Right hindlimb (tissue), 1 donor: ENCODE data around the gene EHD2.
"Not testable (repeated sequence)": the region's sequence is repeated elsewhere in the genome, so short reads cannot be mapped to it uniquely, and the experiment has no call there.

Experiments used
- DNase-seq: peaks from one replicate; pipeline ENCODE4 v3.0.0-alpha.2; 2018

Gene EHD2

DNA sequence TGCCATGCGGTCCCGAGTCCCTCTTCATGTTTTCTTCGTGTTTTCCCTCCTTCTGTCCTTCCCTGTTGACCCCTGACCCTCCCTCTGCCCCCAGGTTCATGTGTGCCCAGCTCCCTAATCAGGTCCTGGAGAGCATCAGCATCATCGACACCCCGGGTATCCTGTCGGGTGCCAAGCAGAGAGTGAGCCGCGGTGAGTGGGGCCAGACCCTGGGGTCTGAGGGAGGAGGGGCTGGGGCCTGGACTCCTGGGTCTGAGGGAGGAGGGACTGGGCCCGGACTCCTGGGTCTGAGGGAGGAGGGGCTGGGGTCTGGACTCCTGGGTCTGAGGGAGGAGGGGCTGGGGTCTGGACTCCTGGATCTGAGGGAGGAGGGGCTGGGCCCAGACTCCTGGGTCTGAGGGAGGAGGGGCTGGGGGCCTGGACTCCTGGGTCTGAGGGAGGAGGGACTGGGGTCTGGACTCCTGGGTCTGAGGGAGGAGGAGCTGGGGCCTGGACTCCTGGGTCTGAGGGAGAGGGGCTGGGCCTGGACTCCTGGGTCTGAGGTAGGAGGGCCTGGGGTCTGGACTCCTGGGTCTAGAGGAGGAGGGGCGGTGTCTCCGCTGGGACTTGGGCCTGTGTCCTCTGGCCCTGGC is 5.3 kb downstream of the EHD2 start:
- DNase-seq = peak; percentile 21

DNA sequence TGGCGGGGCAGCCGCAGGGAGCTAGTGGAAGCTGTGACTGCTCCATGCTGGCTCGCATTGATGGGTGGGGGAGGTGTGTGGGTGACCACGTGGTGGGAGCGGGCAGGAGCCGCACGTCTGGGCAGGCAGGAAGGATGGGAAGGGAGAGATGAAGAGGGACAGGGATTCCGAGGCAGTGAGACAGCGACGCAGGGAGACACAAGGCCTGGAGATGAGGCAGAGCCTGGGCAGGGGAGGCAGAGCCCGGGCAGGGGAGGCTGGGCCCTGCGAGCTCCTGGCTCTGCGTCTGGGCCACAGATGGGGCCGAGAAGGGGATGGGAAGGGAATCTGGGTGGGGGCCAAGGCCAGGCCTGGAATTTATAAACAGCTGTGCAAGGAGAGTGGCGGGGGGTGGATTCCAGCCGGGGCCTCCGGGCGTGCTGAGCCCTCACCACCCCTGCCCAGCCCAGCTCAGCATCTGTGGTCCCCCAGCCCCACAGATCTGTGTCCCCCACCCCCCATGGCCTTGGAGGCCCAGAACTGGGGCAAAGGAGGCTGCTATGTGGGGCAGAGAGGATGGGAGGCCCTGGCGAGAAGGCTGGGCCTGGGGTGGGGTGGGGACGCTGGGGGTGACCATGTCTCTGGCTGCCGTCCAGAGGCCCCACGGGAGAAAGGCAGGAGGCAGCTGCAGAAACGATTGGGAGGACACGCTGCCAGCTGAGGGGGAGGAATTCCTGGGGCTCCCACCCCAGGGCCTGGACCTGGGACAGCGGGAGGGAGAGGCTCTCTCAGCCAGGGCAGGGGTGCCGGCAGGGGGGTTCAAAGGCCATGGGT is 6.0 kb downstream of the EHD2 start:
- DNase-seq = peak; percentile 98

DNA sequence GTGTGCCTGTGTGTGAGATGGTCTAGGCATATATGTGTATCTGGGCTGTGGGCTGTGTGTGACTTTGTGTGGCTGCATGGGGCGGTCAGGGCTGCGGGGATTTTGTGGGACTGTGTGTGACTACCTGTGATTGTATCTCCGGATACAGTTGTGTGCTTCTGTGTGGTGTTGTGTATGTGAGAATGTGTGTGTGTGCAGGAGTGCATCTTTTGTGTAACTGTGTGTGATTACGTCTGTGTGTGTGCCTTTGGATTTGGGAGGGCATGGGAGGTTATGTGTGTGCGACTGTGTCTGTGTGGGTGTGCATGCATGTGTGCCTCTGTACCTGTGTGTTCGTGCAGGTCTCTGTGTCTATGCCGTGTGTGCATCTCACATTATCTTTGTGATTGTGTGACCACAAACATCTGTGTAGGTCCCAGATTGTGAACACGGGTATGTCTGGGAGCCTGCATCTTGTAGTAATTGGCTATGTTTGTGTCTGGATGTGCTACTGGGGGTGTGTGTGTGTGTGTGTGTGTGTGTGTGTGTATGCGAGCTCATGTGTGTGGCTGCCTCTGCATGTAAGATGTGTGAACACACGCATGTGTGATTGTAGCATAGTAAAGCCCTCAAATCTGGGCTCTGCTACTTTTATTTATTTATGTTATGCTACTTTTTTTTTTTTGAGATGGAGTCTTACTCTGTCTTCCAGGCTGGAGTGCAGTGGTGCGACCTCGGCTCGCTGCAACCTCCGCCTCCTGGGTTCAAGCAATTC is 7.6 kb downstream of the EHD2 start:
- no peak for DNase-seq

DNA sequence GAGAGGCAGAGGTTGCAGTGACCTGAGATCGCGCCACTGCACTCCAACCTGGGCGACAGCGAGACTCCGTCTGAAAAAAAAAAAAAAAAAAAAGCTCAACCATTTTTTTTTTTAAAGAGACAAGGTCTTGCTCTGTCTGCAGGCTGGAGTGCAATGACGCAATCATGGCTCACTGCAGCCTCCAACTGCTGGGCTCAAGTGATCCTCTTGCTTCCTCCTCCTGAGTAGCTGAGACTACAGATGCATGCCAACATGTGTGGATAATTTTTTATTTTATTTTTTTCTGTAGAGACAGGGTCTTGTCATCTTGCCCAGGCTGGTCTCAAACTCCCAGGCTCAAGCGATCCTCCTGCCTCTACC is 10.3 kb downstream of the EHD2 start:
- peak; percentile 75 for DNase-seq

DNA sequence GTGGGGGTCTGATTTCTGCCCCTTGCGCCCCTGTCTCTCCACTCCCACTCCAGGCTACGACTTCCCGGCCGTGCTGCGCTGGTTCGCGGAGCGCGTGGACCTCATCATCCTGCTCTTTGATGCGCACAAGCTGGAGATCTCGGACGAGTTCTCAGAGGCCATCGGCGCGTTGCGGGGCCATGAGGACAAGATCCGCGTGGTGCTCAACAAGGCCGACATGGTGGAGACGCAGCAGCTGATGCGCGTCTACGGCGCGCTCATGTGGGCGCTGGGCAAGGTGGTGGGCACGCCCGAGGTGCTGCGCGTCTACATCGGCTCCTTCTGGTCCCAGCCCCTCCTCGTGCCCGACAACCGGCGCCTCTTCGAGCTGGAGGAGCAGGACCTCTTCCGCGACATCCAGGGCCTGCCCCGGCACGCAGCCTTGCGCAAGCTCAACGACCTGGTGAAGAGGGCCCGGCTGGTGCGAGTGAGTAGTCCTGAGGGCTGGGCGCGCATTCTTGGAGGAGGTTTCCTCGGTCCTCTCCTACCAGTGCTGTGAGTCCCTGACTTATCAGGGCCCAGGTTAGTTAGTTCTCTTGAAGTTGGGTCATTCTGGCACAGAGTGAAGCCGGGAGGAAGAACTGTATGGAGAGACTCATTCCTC is 12.7 kb downstream of the EHD2 start:
- DNase-seq = no peak

DNA sequence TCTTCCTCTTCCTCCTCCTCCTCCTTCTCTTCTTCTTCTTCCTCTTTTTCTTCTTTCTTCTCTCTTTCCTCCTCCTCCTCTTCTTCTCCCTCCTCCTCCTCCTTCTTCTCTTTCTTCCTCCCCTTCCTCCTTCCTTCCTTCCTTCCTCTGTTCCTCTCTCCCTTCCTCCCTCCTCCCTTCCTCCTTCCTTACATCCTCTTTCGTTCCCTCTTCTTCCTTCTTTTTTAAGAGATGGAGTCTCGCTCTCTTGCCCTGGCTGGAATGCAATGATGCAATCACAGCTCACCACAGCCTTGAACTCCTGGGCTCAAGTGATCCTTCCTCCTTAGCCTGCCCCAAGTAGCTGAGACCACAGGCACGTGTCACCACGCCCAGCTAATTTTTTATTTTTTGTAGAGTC is 13.2 kb downstream of the EHD2 start:
- DNase-seq = no peak

DNA sequence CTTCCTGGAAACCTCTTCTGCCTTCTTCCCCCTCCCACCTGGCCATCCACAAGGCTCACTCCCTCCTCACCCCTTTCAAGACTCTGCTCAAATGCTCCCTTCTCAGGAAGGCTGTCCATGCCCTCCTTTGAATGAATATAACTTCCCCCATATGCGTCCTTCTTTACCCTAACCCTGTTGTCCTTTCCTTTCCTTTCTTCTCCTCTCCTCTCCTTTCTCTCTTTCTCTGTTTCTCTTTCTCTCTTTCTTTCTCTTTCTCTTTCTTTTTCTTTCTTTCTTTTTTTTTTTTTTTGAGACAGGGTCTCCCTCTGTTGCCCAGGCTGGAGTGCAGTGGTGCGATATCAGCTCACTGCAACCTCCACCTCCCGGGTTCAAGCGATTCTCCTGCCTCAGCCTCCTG is 15.1 kb downstream of the EHD2 start:
- not testable (repeated sequence) for DNase-seq

DNA sequence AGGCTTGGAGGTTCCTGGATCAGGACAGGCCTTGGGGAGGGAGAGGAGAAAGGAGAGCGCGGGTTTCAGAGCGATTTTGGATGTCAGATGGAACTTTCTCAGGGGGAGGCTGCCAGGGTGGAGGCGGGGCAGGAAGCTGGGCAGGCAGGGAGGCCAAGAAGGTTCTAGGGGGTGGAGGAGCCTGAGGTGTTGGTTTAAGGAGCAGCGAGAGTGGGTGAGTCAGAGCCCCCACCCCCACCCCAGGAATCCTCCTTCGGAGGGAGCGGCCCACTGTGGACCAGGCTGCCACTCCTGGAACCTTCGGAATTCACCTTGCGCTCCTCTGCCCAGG is 16.2 kb downstream of the EHD2 start:
- DNase-seq = peak; percentile 84

DNA sequence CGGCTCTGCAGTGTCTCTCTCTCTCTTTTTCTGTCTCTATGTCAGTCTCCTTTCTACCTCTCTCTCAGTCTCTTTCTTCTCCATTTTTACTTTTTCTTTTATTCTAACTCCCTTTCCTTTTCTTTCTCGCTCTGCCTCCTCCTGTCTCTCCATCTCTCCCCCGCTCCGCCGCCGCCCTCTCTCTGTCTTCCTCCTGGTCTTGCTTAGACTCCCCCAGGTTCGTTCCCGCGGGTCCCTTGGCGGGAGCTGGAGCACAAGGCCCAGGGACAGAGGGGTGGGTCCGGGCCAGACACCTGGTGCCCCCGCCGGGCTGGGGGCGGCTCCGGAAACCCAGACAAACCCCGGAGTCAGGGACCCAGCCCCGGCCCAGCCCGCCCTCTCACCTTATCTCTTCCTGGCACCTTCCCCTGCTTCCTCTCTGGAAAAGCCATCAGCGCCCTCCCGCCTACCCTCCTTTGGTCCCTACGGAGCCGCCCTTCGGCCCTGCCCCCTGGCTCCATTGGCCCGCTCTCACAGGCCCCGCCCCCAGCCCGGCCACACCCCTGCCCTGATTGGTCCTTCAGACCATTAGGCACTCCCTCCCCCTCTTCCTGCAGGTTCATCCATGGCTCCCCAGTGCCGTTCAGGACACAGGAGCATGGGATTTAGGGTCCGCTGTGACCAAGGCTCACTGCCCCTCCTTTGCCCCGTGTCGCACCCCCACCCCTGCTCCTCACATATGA is 16.7 kb downstream of the EHD2 start:
- peak; percentile 55 for DNase-seq

DNA sequence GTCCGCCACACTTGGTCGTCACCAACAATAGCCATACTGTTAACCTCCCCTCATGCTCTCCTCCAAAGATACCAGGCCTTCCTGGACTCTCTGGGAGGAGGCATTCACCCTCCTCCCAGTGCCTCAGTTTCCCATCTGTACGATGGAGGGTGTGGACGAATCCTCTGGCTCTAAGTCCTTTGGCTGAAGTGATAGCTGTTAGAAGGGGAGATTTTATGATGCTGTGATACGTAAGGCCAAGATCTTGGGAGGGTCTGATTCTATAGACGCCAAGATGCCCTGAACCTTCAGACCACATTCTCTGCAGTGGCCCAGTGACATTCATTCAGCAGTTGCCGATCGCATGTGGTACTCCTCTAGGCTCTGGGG is 17.3 kb downstream of the EHD2 start:
- DNase-seq = no peak

DNA sequence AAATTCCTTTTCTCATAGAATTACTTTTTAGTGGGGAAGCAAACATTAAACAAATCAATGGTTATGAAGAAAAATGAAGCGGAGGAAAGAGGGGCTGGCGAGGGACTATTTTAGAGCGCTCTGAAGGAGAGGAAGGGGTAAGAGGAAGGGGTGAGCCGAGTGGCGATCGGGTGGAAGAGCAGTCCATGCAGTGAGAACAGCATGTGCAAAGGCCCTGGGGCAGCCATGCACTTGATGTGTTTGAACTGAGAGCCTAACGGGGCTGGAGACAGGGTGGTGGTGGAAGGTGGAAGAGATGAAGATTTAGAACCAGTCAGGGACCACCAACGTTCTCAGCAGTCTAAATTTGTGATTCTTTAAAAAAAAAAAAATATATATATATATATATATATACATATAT is 17.7 kb downstream of the EHD2 start:
- no peak for DNase-seq

DNA sequence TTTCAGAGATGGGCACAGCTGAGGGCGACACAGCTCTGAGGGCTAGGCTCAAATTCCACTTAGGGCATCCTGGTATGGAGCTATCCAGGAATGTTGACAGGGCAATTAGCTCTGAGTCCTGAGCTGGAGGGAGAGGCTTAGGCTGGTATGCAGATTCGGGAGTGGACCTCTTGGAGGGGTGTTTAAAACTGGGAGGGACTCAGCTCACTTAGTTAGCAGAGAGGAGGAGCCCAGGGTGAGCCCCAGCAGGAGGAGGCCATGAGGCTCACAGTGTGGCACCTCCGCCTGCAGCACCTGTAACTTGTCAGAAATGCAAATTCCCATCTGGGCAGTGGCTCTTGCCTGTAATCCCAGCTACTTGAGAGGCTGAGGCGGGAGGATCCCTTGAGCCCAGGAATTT is 21.9 kb downstream of the EHD2 start:
- no peak for DNase-seq

DNA sequence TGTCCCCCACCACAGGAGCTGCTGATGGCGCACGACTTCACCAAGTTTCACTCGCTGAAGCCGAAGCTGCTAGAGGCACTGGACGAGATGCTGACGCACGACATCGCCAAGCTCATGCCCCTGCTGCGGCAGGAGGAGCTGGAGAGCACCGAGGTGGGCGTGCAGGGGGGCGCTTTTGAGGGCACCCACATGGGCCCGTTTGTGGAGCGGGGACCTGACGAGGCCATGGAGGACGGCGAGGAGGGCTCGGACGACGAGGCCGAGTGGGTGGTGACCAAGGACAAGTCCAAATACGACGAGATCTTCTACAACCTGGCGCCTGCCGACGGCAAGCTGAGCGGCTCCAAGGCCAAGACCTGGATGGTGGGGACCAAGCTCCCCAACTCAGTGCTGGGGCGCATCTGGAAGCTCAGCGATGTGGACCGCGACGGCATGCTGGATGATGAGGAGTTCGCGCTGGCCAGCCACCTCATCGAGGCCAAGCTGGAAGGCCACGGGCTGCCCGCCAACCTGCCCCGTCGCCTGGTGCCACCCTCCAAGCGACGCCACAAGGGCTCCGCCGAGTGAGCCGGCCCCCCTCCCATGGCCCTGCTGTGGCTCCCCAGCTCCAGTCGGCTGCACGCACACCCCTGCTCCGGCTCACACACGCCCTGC is 27.8 kb downstream of the EHD2 start:
- no peak for DNase-seq

DNA sequence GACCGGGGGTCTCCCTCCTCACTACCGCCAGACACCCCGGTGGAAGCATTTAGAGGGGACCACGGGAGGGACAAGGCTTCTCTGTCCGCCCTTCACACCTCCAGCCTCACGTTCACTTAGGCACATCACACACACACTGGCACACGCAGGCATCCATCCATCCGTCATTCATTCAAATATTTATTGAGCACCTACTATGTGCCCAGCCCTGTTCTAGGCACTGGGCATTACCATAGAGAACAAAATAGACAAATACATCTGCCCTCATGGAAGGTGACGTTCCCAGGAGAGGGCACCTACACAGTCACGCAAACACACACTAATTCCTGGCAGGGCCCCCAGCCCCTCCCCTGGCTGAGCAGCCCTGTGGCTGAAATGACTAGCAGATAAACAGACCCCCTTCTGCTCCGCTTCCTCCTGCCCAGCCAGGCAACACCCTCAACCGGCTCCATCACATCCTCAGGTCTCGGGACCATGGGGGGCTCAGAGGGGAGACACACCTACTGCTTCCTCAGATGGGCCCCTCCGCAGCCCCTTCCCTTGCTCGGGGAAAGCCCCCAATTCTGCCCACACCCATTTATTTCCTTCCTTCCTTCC is 28.4 kb downstream of the EHD2 start:
- DNase-seq = no peak

DNA sequence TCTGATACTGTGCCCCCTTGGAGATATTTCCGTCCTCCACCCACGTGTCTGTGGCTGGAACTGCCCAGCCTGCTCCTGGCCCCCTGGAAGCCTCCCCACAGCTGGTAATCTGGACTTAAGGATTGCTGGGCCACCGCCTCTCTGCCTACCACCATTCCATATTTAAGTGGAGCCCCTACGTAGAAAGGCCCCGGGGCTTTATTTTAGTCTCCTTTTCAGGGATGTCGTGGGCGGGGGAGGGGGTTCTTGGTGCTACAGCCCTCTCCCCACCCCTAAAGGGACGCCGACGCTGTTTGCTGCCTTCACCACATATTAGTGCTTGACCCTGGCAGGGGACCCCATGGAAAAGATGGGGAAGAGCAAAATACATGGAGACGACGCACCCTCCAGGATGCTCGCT is 29.4 kb downstream of the EHD2 start:
- peak; percentile 63 for DNase-seq

DNA sequence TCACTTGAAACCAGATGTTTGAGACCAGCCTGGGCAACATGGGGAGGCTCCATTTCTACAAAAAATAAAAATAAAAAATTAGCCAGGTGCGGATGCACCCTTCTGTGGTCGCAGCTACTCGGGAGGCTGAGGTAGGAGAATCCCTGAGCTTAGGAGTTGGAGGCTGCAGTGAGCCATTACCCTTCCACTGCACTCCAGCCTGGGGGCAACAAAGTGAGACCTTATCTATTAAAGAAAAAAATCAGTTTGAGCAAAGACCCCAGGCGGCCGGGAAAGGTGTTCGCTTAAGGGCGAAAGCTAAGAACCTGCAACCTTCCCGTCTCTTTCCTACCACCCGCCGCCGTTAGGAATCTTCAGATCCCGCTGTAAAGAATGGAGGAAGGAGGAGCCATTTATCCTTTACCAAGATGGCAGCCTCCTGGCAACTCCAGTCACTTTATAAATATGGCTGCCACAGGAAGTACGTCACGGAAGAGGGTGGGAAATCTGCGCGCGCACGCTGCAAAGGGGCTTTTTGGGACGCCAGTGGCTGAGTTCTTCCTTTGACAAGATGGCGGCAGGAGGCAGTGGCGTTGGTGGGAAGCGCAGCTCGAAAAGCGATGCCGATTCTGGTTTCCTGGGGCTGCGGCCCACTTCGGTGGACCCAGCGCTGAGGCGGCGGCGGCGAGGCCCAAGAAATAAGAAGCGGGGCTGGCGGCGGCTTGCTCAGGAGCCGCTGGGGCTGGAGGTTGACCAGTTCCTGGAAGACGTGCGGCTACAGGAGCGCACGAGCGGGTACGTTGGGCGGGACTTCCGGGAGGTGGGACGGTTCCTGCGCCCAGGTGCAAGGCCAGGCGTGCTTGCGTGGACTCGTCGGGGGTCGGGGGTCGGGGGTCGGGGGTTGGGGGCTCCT is 32.0 kb downstream of the EHD2 start, which contains the start of gene NOP53:
NOP53 (plus strand) TSS at position 537 of the 892 bp plus-strand sequence; CDS start at position 551, 14 bp downstream.
- DNase-seq = peak; percentile 98

DNA sequence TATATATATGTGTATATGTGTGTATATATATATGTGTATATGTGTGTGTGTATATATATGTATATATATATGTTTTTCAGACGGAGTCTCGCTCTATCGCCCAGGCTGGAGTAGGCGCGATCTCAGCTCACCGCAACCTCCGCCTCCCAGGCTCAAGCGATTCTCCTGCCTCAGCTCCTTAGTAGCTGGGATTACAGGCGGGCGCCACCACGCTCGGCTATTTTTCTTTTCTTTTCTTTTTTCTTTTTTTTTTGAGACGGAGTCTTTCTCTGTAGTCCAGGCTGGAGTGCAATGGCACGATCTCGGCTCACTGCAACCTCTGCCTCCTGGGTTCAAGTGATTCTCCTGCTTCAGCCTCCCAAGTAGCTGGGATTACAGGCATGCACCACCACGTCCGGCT is 32.9 kb downstream of the EHD2 start:
- not testable (repeated sequence) for DNase-seq

DNA sequence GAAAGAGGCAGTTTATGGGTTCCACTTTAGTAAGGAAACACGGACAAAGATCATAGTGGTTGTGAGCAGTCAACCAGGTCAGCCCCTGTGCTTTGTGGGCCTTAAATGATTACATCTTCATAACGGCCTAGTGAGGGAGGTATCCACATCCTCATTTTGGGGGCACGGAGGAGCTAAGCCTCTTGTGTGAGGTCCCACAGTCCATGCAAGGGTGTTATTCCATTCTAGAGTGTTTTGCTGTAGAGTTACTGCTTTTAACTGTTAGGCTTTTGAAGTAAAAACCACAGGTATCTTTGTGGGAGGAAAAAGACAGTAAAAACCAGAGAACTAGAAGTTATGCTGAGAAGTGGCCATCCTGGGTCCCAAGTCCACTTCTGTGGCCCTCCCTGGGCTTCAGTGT is 36.1 kb downstream of the EHD2 start:
- no peak for DNase-seq

DNA sequence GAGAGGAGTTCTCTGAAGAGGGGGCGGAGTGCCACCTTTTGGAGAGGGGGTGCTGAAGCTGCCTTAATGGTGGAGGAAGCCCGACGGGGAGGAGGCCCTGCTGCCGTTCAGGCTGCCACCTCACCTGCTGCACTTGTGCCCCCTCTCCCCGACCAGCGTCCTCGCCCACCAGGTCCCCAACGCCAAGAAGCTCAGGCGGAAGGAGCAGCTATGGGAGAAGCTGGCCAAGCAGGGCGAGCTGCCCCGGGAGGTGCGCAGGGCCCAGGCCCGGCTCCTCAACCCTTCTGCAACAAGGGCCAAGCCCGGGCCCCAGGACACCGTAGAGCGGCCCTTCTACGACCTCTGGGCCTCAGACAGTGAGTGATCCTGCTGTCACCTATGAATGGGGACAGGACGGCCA is 37.5 kb downstream of the EHD2 start:
- no peak for DNase-seq

DNA sequence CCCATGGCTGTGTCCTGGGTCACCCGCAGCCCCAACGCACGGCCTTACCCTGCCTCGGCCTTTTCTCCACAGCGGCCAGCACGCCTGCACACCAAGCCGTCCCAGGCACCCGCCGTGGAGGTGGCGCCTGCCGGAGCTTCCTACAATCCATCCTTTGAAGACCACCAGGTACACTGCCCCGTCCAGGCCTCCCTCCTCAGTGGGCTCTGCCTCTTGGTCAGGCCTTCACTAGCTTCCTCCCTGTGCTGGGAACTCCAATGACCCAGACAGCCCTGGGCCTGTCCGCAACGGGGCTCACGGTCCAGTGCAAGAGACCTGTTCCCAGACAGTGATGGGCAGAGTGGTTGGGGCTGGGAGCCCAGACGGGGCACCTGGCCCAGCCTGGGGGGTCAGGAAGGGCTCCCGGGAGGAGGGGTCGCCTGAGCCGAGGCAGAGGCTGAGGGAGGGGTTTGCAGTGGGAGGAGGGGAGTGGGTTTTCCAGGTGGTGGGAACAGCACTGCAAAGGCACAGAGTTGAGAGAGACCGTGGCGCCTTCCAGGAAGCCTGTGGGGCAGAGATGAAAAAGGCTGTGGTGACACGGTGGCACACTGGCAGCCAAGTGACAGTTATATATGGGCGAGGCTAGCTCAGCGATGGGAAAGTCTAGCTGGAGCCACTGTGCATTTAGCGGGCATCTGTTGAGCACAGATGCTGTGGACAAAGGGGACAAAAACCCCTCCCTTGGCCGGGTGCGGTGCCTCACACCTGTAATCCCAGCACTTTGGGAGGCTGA is 39.4 kb downstream of the EHD2 start:
- no peak for DNase-seq
